ENCODE results near the gene BCAM. TPM values are rescaled to one million over a fixed set of nuclear protein-coding genes. Genes with fewer than 3 reads are reported as not detected.
"Not testable (repeated sequence)": the region's sequence is repeated elsewhere in the genome, so short reads cannot be mapped to it uniquely, and the experiment has no call there.

BCAM gene
- polyA plus RNA-seq, 3 donors: 0.09 TPM; not detected in 2

DNA sequence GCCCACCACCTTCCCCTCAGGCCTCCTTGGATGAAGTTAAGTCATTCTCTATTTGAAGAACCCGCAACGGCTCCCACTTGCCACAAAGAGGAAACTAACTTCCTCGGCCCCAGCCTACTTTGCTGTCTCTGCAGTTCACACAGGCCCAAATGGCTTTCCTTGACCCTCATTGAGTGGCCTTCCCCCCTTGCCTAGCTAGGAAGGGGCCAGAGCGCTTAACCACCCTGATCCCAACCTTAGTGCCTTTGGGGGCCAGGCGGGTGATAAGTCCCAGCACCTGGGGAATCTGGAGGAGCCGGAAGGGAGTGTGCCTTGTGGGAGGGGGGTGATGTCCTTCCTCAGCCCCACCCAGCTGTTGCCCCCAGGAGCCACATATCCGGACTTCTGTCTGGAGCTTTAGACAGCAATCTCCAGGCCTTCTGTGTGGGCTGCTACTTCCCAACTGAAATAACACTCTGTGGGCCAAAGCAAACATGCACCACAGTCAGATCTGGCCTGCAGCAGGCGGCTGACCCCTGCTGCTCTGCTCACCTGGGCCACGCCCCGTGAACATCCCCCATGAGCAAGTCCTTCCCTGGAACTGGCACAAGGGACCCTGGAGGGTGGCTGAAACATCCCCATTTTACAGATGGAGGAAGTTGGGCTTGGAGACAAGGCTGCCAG lies 47.6 kb downstream of the BCAM start:
- Histone ChIP-seq H3K9me3 (replicated peaks in 1 of 2; ENCODE audit: control insufficient read depth in 1 of 2, insufficient read depth in 1 of 2, low read length in 2 of 2) (no peaks in the 10 kb centered on the region), H3K36me3 (replicated peaks in 1 of 2; ENCODE audit: control insufficient read depth in 1 of 2, insufficient read depth in 2 of 2, low read length in 2 of 2) (no peaks in the 10 kb centered on the region), H3K4me3 (replicated peaks in 1 of 3; ENCODE audit: low read depth in 2 of 3, low read length in 3 of 3) (peak overlapping the region in 1 of 3 experiments; percentile 1), H4K20me1 (ENCODE audit: insufficient read depth, low read length) (no peaks in the 10 kb centered on the region), H3K4me2 (replicated peaks; ENCODE audit: extremely low read depth, low read length, poor library complexity, severe bottlenecking) (peak overlapping the region; percentile 26), H3K27ac (ENCODE audit: low read depth in 1 of 2, low read length in 2 of 2) (peak overlapping the region; percentile 41 to 45), H3K79me2 (ENCODE audit: insufficient read depth, low read length) (no peaks in the 10 kb centered on the region), H3K27me3 (ENCODE audit: control insufficient read depth in 2 of 2, insufficient read depth in 2 of 2, low read length in 2 of 2) (no peaks in the 10 kb centered on the region), H3K9ac (ENCODE audit: insufficient read depth, low read length, poor library complexity, severe bottlenecking) (no peak overlapping the region), H3K4me1 (ENCODE audit: control insufficient read depth in 1 of 2, insufficient read depth in 2 of 2, low read length in 2 of 2) (peaks cover 19% of the 10 kb centered on the region in 2 donors), H2AFZ (ENCODE audit: insufficient read depth, low read depth, low read length, poor library complexity, severe bottlenecking) (peak overlapping the region; percentile 4)
- Mint-ChIP-seq H3K4me3 (peak overlapping the region in 1 of 2 donors; percentile 3), H3K9me3 (no peaks in the 10 kb centered on the region), H3K36me3 (peaks cover 1 to 27% of the 10 kb centered on the region in 2 donors), H3K4me1 (peaks cover 25% of the 10 kb centered on the region), H3K27me3 (ENCODE audit: low read depth in 3 of 3) (peaks cover 1 to 7% (median 2%) of the 10 kb centered on the region in 3 donors), H3K27ac (peak overlapping the region in 6 of 7 donors; percentile 7 to 90 (median 72))
- DNase-seq: peak in 2 of 3 donors; percentile 21 to 36
- 5% methylated on average over 7 of the region's 10 CpGs for WGBS (ENCODE audit: insufficient coverage)
- TF ChIP-seq CTCF (IDR thresholded peaks at IDR 0.05): no peak
- intact Hi-C loops (cut with micrococcal nuclease): no loop called here

DNA sequence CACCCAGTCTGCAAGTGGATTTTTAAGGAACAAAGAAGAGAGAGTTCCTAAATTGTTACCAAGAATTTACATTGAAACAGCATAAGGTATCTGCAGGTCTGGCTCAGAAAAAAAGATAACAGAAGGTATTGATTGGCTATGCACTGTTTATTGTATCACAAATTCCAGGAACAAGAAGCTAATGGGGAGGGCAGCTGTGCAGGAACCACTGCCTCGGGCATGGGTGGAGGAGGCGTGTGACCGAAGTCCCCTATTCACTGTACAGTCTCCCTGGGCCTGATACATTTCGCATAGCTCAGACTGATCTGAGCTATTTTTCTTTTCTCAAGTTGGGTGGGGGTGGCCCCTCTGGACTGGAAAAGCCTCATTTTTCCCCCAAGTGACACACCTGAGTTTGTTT lies 48.9 kb downstream of the BCAM start:
- intact Hi-C loops (cut with micrococcal nuclease): no loop called here

GRCh38 chr19:44861576-44861975 lies 52.7 kb downstream of the BCAM start:
- H2AFZ ChIP-seq (ENCODE audit: insufficient read depth, low read depth, low read length, poor library complexity, severe bottlenecking); DNase-seq; H3K79me2 ChIP-seq (ENCODE audit: insufficient read depth, low read length); H3K9me3 ChIP-seq (replicated peaks in 1 of 2; ENCODE audit: control insufficient read depth in 1 of 2, insufficient read depth in 1 of 2, low read length in 2 of 2); H3K27ac ChIP-seq (ENCODE audit: low read depth in 1 of 2, low read length in 2 of 2); H3K27me3 ChIP-seq (ENCODE audit: control insufficient read depth in 2 of 2, insufficient read depth in 2 of 2, low read length in 2 of 2); H3K9me3 Mint-ChIP-seq; H3K4me2 ChIP-seq (replicated peaks; ENCODE audit: extremely low read depth, low read length, poor library complexity, severe bottlenecking); H3K4me3 Mint-ChIP-seq; H4K20me1 ChIP-seq (ENCODE audit: insufficient read depth, low read length); H3K4me3 ChIP-seq (replicated peaks in 1 of 3; ENCODE audit: low read depth in 2 of 3, low read length in 3 of 3); H3K36me3 ChIP-seq (replicated peaks in 1 of 2; ENCODE audit: control insufficient read depth in 1 of 2, insufficient read depth in 2 of 2, low read length in 2 of 2); H3K27me3 Mint-ChIP-seq (ENCODE audit: low read depth in 3 of 3); intact Hi-C loops (cut with micrococcal nuclease); H3K9ac ChIP-seq (ENCODE audit: insufficient read depth, low read length, poor library complexity, severe bottlenecking): not testable (repeated sequence)
- H3K36me3 Mint-ChIP-seq: peaks cover 4 to 38% of the 10 kb centered on the region in 2 donors
- peaks cover 10 to 11% of the 10 kb centered on the region in 2 donors for H3K4me1 ChIP-seq (ENCODE audit: control insufficient read depth in 1 of 2, insufficient read depth in 2 of 2, low read length in 2 of 2)
- peak overlapping the region in 1 of 7 donors; percentile 31 for H3K27ac Mint-ChIP-seq
- peaks cover 13% of the 10 kb centered on the region for H3K4me1 Mint-ChIP-seq
- no CpG with 5 or more reads among the region's 3 CpGs for WGBS (ENCODE audit: insufficient coverage)

More for the DNA sequence above, 48.9 kb downstream of the BCAM start:
- H3K36me3 ChIP-seq (replicated peaks in 1 of 2; ENCODE audit: control insufficient read depth in 1 of 2, insufficient read depth in 2 of 2, low read length in 2 of 2): no peaks in the 10 kb centered on the region
- no peak for DNase-seq
- peaks cover 1 to 31% of the 10 kb centered on the region in 2 donors for H3K36me3 Mint-ChIP-seq
- no peak overlapping the region for H3K9ac ChIP-seq (ENCODE audit: insufficient read depth, low read length, poor library complexity, severe bottlenecking)
- H3K4me1 Mint-ChIP-seq: peaks cover 23% of the 10 kb centered on the region
- H3K27ac Mint-ChIP-seq: no peak overlapping the region
- H3K27me3 Mint-ChIP-seq (ENCODE audit: low read depth in 3 of 3): peaks cover 0 to 5% (median 1%) of the 10 kb centered on the region in 3 donors
- WGBS (ENCODE audit: insufficient coverage): no CpG with 5 or more reads among the region's 4 CpGs
- no peaks in the 10 kb centered on the region for H3K79me2 ChIP-seq (ENCODE audit: insufficient read depth, low read length)
- no peak overlapping the region for H3K4me3 Mint-ChIP-seq
- no peaks in the 10 kb centered on the region for H4K20me1 ChIP-seq (ENCODE audit: insufficient read depth, low read length)
- no peak overlapping the region for H3K4me3 ChIP-seq (replicated peaks in 1 of 3; ENCODE audit: low read depth in 2 of 3, low read length in 3 of 3)
- H3K9me3 Mint-ChIP-seq: peaks cover 0 to 5% (median 2%) of the 10 kb centered on the region in 7 donors
- no peak overlapping the region for H3K27ac ChIP-seq (ENCODE audit: low read depth in 1 of 2, low read length in 2 of 2)
- no peaks in the 10 kb centered on the region for H3K9me3 ChIP-seq (replicated peaks in 1 of 2; ENCODE audit: control insufficient read depth in 1 of 2, insufficient read depth in 1 of 2, low read length in 2 of 2)
- no peak overlapping the region for H3K4me2 ChIP-seq (replicated peaks; ENCODE audit: extremely low read depth, low read length, poor library complexity, severe bottlenecking)
- no peak for TF ChIP-seq CTCF (IDR thresholded peaks at IDR 0.05)
- H3K4me1 ChIP-seq (ENCODE audit: control insufficient read depth in 1 of 2, insufficient read depth in 2 of 2, low read length in 2 of 2): peaks cover 19% of the 10 kb centered on the region in 2 donors
- H3K27me3 ChIP-seq (ENCODE audit: control insufficient read depth in 2 of 2, insufficient read depth in 2 of 2, low read length in 2 of 2): no peaks in the 10 kb centered on the region
- H2AFZ ChIP-seq (ENCODE audit: insufficient read depth, low read depth, low read length, poor library complexity, severe bottlenecking): no peak overlapping the region
